Activated CD4-positive, CD25-positive, alpha-beta regulatory T cell treated with anti-CD3 and anti-CD28 coated beads, Interleukin-2, amount 50 U/mL, for 72 hours (primary cell): Measurements from ENCODE around the gene ZNF3.

ENCODE experiments used
- DNase-seq: peaks from one replicate; pipeline ENCODE4 v3.0.0; 2021

The ZNF3 gene

GRCh38 chr7:100044718-100045117 lies 36.8 kb downstream of the ZNF3 start:
- DNase-seq: no peak

GRCh38 chr7:100040575-100040974 lies 40.9 kb downstream of the ZNF3 start:
- no peak for DNase-seq

- DNase-seq: no peak
These were observed 43.2 kb downstream of the ZNF3 start for GRCh38 chr7:100038326-100038725.

- no peak for DNase-seq
These were observed 45.6 kb downstream of the ZNF3 start for GRCh38 chr7:100035876-100036275.

- DNase-seq: no peak
These were observed 46.5 kb downstream of the ZNF3 start for GRCh38 chr7:100034871-100035510.

- DNase-seq: no peak
These were observed 48.0 kb downstream of the ZNF3 start for GRCh38 chr7:100033526-100033925.

- no peak for DNase-seq
These were observed 51.9 kb downstream of the ZNF3 start for GRCh38 chr7:100029596-100029995.

GRCh38 chr7:100027197-100027596 lies 54.3 kb downstream of the ZNF3 start:
- DNase-seq: no peak

- DNase-seq: no peak
These were observed 57.4 kb downstream of the ZNF3 start for GRCh38 chr7:100024020-100024619.

- no peak for DNase-seq
These were observed 58.0 kb downstream of the ZNF3 start for GRCh38 chr7:100023526-100023925.

GRCh38 chr7:100022621-100023020 lies 58.9 kb downstream of the ZNF3 start:
- DNase-seq: no peak

GRCh38 chr7:100021297-100021696 lies 60.2 kb downstream of the ZNF3 start:
- no peak for DNase-seq
